GM19099 (cell line): ENCODE results near the gene MTRF1L.

Experiments
- POLR2A ChIP-seq: IDR thresholded peaks from 3 replicates; pipeline ENCODE4 v1.6.1; 2011; ENCODE audit warnings: low read depth; ENCODE audit not compliant: insufficient read length; ENCODE audit errors: extremely low read depth

The MTRF1L gene

GRCh38 chr6:152950240-152950639 lies 52.3 kb downstream of the MTRF1L start:
- no peak for TF ChIP-seq POLR2A

- TF ChIP-seq POLR2A: no peak
Measured at GRCh38 chr6:152948150-152948768, 54.2 kb downstream of the MTRF1L start.

- TF ChIP-seq POLR2A: no peak
Measured at GRCh38 chr6:152946995-152947394, 55.5 kb downstream of the MTRF1L start.

GRCh38 chr6:152946484-152946883 lies 56.0 kb downstream of the MTRF1L start:
- no peak for TF ChIP-seq POLR2A

GRCh38 chr6:152943260-152943897 lies 59.1 kb downstream of the MTRF1L start:
- no peak for TF ChIP-seq POLR2A

GRCh38 chr6:152942319-152942869 lies 60.1 kb downstream of the MTRF1L start:
- no peak for TF ChIP-seq POLR2A

- TF ChIP-seq POLR2A: no peak
Measured at GRCh38 chr6:152941746-152942145, 60.8 kb downstream of the MTRF1L start.
